GM18498 (cell line): ENCODE measurements around the gene HTR3C.
"Not testable (repeated sequence)": the region's sequence is repeated elsewhere in the genome, so short reads cannot be mapped to it uniquely, and the experiment has no call there.

ENCODE experiments used
- ATAC-seq: cut with Tn5 transposase; IDR thresholded peaks from one replicate; pipeline ENCODE4 v1.9.1; 2021; ENCODE audit warnings: mild to moderate bottlenecking, moderate library complexity; ENCODE audit not compliant: unreplicated experiment

The HTR3C gene, protein sequence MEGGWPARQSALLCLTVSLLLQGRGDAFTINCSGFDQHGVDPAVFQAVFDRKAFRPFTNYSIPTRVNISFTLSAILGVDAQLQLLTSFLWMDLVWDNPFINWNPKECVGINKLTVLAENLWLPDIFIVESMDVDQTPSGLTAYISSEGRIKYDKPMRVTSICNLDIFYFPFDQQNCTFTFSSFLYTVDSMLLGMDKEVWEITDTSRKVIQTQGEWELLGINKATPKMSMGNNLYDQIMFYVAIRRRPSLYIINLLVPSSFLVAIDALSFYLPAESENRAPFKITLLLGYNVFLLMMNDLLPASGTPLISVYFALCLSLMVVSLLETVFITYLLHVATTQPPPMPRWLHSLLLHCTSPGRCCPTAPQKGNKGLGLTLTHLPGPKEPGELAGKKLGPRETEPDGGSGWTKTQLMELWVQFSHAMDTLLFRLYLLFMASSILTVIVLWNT

GRCh38 chr3:184052767-184053166 is at the start of gene HTR3C:
TSS of gene HTR3C (plus strand) at chr3:184053047. CDS start at chr3:184053081, 34 bp downstream.
- no peak for ATAC-seq

GRCh38 chr3:184003187-184003967 is 49.5 kb upstream of the HTR3C start:
- ATAC-seq: no peak

DNA sequence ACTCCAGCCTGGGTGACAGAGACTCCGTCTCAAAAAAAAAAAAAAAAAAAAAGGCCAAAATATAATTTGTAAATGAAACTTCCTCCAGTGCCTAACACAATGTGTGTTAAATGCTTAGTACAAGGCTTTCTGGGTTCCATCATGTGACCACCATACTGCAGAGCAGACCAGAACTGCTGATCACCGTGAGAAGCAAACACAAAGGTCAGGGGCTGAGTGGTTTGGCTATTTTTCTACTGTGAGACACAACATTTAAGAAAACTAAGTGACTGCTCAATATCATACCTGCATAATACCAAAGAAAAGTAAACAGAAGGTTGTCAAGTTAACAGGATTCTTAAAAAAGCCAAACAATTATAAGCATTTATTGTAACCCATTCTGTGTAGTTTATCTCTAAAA is 48.4 kb upstream of the HTR3C start:
- ATAC-seq: no peak

DNA sequence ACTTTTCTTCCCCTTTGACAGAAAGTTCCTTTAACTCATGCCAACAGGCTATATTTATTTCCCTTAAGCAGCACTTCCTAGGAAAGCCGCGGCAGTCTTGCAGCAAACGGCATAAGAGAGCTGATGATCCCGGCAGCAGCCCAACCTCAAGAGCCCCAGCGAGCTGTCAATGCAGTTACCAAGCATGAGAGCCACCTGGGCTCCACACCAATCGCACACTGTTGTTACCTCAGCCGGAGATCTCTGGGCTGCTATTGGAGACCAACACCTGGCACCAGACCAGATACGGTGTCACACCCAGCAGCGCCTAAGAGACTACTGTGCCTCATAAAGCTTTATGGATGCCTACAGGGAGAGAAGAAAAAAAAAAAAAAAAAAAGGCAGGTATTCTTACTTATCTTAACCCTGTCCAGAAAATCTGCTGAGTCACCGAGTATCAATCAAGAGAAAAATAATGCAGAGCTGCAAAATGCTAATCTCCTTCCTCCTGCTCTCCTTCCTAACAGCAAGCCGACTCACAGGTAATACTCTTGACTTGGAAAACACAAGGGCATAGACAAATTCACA is 46.8 kb upstream of the HTR3C start:
- ATAC-seq: peak; percentile 69

GRCh38 chr3:184007143-184007813 is 45.6 kb upstream of the HTR3C start:
- not testable (repeated sequence) for ATAC-seq

DNA sequence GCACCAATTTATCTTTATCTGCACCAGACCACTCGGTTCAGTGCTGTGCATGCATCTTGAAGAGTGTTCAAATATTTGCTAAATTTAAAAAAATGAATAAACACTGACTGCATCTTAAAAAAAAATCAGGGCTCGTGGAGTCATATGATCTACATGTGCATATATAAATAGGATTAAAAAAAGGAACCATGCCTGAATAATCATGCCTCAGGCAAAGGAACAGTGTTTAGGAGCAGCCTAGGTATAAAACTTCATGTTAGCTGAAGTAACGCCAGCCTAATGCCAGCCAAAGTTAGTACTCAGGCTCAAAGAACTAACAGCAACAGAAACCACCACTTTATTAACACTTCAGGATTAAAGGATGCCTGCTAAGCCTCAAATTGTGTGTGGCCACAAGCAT is 44.7 kb upstream of the HTR3C start:
- ATAC-seq: no peak

DNA sequence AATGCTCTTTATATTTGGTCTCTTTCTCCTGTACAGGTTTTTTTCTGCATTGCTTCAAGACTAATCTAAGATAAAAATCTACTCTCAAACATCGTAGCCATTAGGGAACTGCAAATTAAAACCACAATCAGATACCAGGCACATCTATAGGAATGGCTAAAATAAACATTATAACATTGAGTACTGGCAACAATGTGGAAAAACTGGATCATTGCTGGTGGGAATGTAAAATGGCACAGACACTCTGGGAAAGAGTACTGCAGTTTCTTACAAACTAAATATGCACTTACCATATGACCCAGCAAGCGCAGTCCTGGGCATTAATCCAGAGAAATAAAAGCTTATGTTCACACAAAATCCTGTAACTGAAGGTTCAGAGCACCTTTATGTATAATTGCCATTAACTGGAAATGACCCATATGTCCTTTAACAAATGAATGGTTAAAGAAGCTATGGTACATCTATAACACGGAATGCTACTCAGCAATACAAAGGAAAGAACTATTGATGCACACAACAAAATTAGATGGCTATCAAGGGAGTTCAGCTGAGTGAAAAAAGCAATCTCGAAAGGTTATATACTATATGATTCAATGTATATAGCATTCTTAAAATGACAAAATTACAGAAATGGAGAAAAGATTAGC is 41.5 kb upstream of the HTR3C start:
- no peak for ATAC-seq

DNA sequence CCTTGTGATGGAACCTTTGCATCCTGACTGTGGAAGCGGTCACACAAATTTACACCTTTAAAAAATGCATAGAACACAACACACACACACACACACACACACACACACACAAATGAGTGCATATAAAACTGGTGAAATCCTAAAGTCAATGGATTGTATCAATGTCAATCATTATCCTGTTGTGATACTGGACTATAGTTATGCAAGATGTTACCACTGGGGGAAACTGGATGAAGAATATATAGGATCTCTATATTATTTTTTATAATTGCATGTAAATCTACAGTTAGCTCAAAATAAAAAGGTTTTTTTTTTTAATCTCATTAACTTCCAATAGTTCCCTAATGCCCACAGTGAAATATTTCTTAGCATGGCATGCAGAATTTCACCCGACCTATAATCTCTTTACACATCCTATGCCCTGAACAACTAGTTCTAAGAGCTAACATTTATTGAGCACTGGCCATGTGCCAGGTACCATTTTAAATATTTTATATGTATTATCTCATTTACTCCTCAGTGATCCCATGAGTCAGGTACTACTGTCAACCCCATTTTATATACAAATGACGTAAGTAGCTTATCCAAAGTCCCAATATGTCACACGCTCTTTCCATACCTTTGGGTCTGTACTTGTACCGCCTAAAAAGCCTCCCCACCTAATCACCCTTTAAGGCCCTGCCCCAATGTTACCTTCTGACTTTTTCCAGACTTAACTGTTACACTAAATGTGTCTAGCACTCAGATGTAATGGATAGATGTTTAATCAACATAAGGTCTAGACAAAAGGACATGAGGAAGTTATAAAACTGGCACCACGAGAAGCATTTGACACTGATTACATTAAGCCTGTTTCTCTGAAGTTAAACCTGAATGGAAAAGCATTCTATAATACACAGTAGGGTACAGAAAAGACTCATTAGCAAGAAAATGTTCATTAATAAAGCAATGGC is 40.6 kb upstream of the HTR3C start:
- no peak for ATAC-seq

DNA sequence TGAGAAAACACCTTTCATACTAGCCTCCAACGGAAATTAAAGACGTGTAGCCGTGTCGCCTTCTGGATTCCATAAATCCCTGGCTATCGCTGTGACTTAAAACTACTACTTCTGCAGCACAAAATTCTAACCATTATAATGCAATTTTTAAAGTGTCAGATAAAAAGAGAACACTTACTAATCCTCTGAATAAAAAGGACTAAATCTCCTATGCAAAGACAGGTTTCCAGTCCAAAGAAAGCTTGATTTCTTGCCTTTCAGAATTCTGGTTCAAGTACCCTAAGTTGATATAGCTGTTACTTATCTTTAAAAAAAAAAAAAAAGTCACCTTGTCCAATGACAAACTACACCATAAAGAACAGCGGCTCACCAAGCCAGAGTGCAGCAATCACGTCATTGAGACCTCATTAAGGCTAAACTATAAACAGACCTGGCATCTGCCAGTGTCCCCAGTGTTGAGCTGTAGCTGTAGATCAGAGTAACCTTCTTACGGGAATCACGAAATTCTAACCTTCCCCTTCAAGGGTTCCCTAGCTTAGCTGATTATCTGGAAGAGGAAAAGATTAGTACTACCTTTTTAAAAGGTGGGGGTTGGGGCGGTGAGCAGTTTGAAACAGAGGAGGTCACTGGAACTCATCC is 37.3 kb upstream of the HTR3C start:
- no peak for ATAC-seq

- no peak for ATAC-seq
Observed at GRCh38 chr3:184016169-184016570, 36.7 kb upstream of the HTR3C start.

DNA sequence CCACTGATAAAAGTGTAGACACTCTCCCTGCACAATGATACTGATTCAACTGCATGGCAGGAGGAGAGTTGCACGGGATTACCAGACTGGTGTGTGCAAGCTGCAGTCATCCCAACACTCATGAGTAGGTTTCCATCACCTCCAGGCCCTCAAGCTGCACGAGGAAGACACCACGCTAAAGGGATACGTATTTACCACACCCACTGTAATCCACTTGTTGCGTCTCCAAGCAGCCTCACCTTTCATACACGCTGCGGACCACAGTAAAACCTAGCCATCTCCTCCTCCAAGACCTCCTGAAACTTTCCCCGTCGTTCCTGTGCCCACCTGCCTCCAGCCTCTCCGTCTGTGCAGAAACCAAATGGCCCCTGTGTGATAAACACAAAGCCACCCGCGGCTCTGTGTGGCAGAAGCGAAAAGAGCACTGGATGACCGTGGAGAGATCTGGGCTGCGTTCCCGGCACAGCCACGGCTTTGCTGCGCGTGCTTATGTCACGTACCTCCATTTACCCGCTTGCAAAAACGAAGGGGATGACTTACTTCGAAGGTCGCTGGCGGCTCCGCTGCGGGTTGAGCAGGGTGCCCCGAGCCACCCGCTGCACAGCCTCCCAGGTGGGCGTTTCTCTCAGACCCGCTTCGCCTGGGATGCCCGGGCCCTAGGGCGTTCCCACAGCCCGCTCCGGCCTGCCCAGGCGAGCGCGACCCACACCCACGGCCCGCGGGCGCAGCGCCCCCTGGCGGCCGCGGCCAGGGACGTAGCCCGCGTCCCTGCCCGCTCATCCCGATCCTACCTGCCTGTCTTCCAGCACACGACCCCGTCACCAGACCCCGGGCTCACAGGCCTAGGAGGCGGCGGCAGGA is 35.8 kb upstream of the HTR3C start:
- ATAC-seq: peak; percentile 84

GRCh38 chr3:184017672-184018423 is 35.0 kb upstream of the HTR3C start, which contains the start of gene ABCC5:
TSS of gene ABCC5 (minus strand) at chr3:184017884. CDS start at chr3:184014392, 3,492 bp downstream.
- peak; percentile 95 for ATAC-seq

DNA sequence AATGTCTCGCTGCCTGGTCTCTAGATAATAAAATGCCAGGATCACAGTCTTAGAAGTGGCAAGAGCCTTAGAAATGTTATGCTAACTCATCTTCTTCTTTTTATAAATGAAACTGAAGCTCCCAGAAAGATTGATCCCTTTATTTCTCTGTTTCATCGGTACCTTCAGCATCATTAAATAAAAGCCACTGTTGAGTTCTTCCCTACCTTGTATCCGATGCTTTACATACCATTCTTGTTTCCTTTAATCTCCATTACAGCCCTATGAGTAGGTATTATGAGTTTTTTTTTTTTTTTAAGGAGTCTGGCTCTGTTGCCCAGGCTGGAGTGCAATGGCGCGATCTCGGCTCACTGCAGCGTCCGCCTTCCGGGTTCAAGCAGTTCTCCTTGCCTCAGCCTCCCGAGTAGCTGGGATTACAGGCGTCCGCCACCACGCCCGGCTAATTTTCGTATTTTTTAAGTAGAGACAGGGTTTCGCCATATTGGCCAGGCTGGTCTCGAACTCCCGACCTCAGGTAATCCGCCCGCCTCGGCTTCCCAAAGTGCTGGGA is 34.3 kb upstream of the HTR3C start:
- no peak for ATAC-seq

DNA sequence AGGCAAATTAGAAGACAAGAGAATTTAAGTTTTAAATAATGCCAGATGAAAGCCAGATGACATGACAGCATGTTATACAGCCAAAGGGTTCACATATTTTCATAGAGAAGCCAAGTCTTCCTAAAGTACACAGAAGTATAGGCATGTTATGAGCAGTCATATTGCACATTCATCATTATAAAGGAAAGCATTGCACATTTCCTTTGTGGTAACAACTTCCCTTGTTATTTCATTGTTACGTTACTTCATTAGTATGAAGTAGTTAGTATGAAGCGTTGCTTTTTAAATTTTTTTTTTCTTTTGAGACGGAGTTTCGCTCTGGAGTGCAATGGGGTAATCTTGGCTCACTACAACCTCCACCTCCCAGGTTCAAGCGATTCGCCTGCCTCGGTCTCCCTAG is 30.5 kb upstream of the HTR3C start:
- no peak for ATAC-seq

DNA sequence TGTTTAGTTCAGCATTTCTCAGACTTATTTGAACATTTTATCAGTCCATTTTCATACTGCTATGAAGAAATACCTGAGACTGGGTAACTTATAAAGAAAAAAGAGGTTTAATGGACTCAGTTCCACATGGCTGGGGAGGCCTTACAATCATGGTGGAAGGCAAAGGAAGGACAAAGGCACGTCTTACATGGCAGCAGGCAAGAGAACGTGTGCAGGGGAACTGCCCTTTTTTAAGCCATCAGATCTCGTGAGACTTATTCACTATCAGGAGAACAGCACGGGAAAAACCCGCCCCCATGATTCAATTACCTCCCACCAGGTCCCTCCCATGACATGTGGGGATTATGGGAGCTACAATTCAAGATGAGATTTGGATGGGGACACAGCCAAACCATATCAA is 27.6 kb upstream of the HTR3C start:
- ATAC-seq: not testable (repeated sequence)

GRCh38 chr3:184028275-184028890 is 24.5 kb upstream of the HTR3C start:
- not testable (repeated sequence) for ATAC-seq

DNA sequence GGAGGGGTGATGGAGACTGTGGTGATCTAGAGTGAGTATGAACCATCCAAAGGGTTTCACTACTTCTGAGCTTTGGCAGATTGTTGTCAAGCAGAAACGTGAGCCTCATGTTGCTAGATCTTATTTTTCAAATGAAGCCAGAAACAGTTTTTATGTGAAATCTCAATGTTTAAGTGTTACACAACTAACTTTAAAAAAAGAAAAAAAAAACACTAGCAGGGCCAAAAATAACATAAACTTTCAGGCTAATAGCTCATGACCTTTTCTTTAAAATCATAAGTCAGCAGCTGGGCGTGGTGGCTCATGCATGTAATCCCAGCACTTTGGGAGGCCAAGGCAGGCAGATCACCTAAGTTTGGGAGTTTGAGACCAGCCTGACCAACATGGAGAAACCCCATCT is 23.4 kb upstream of the HTR3C start:
- ATAC-seq: no peak
